ENCODE measurements around the gene ADGRL3. TPM values are rescaled to one million over a fixed set of nuclear protein-coding genes. Genes with fewer than 3 reads are reported as not detected.

The ADGRL3 gene
- polyA plus RNA-seq, 1 experiment = 0.01 TPM

DNA sequence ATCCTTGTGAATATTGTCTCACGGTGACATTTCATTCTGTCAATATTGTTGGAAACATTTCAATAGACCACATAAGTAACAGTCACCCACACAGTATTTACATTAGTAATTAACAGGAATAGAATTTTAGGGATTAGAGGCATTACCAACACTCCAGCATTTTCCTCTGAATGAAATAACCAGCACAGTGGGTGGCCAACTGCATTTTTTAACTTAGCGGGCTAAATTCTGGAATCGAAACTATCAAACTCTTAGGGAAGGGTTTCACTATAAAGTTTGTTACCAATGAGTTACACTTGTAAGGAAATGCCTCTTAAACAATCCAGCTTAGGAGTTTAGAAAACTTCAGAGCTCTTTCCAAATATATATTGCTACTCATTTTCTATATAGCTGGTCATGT is 403.0 kb downstream of the ADGRL3 start:
- Histone ChIP-seq H3K27me3 (ENCODE audit: control insufficient read depth, insufficient read depth, low read length) (no peaks in the 10 kb centered on the region), H3K36me3 (ENCODE audit: control insufficient read depth, insufficient read depth, low read length) (no peaks in the 10 kb centered on the region), H3K4me3 (ENCODE audit: low read depth, low read length) (no peak overlapping the region)
- no peak for DNase-seq (ENCODE audit: low read depth)
- ChIA-PET POLR2A (no interaction called here), CTCF (no interaction called here)
- TF ChIP-seq, protein P1, sequence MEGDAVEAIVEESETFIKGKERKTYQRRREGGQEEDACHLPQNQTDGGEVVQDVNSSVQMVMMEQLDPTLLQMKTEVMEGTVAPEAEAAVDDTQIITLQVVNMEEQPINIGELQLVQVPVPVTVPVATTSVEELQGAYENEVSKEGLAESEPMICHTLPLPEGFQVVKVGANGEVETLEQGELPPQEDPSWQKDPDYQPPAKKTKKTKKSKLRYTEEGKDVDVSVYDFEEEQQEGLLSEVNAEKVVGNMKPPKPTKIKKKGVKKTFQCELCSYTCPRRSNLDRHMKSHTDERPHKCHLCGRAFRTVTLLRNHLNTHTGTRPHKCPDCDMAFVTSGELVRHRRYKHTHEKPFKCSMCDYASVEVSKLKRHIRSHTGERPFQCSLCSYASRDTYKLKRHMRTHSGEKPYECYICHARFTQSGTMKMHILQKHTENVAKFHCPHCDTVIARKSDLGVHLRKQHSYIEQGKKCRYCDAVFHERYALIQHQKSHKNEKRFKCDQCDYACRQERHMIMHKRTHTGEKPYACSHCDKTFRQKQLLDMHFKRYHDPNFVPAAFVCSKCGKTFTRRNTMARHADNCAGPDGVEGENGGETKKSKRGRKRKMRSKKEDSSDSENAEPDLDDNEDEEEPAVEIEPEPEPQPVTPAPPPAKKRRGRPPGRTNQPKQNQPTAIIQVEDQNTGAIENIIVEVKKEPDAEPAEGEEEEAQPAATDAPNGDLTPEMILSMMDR (IDR thresholded peaks at IDR 0.05; ENCODE audit: insufficient read depth, low read depth, low read length) = no peak

DNA sequence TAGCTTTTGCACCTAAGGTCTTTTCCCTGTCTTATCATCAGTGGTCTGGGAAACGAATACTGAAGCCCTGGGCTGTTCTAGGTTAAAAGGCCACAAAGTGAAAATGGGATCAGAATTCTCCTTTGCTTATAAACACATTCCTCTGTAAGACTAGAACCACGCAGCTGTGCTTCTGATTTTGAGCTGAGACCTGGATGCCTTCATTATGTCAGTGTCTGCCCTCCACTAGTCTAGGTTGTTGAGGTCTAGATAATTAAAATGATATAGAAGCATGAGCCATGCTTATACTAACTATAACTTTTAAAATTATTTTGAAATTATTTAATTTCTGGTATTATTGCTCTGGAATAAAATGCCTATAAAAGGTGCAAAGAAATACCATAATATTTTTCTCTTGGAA is 403.9 kb downstream of the ADGRL3 start:
- no peak for DNase-seq (ENCODE audit: low read depth)
- TF ChIP-seq, protein P1 (IDR thresholded peaks at IDR 0.05; ENCODE audit: insufficient read depth, low read depth, low read length) = no peak
- Histone ChIP-seq H3K36me3 (ENCODE audit: control insufficient read depth, insufficient read depth, low read length) (no peaks in the 10 kb centered on the region), H3K4me3 (ENCODE audit: low read depth, low read length) (no peak overlapping the region), H3K27me3 (ENCODE audit: control insufficient read depth, insufficient read depth, low read length) (no peaks in the 10 kb centered on the region)
- ChIA-PET CTCF (no interaction called here), POLR2A (no interaction called here)

DNA sequence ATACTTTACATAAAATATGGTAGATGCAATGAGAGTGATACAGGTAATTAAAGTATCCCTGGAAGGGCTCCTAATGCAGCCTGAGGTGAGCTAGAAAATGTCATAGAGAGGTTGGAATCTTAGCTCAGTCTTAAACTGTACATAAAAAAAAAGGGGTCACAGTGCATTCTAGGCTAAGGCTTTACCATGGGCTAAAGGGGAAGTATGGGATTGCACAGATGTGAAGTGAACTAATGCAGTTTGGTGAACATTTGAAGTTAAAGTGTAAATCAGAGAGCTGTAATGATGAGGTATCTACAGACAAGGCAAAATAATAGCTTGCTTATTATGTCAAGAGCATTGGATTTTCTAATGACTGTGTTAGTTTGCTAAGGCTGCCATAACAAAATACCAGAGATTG is 405.9 kb downstream of the ADGRL3 start:
- CTCF ChIA-PET = no interaction called here
- no peaks in the 10 kb centered on the region for H3K27me3 ChIP-seq (ENCODE audit: control insufficient read depth, insufficient read depth, low read length)
- DNase-seq (ENCODE audit: low read depth) = no peak
- TF ChIP-seq, protein P1 (IDR thresholded peaks at IDR 0.05; ENCODE audit: insufficient read depth, low read depth, low read length) = no peak
- H3K4me3 ChIP-seq (ENCODE audit: low read depth, low read length) = no peak overlapping the region
- no peaks in the 10 kb centered on the region for H3K36me3 ChIP-seq (ENCODE audit: control insufficient read depth, insufficient read depth, low read length)
- POLR2A ChIA-PET = no interaction called here

DNA sequence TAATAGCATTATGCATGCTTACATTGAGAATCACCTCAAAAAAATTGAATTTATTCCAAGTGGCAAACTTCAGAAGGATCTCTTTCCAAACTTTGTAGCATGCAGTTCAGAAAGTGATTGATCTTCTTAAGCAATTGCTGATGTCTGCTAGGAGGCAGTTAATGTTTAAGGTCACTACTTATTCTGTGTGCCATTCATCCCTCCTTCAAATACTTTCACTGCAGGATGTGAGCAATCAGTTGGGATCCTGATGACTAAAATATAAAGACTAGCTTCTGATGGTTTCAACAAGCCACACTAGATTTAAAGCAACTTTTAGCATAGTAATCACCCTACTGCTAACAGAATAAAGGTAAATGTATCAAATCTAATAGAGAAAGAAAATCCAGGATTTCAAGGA is 414.1 kb downstream of the ADGRL3 start:
- H3K4me3 ChIP-seq (ENCODE audit: low read depth, low read length) = no peak overlapping the region
- H3K27me3 ChIP-seq (ENCODE audit: control insufficient read depth, insufficient read depth, low read length) = no peaks in the 10 kb centered on the region
- DNase-seq (ENCODE audit: low read depth) = no peak
- CTCF ChIA-PET = no interaction called here
- no peaks in the 10 kb centered on the region for H3K36me3 ChIP-seq (ENCODE audit: control insufficient read depth, insufficient read depth, low read length)
- TF ChIP-seq, protein P1 (IDR thresholded peaks at IDR 0.05; ENCODE audit: insufficient read depth, low read depth, low read length) = no peak
- POLR2A ChIA-PET = no interaction called here

DNA sequence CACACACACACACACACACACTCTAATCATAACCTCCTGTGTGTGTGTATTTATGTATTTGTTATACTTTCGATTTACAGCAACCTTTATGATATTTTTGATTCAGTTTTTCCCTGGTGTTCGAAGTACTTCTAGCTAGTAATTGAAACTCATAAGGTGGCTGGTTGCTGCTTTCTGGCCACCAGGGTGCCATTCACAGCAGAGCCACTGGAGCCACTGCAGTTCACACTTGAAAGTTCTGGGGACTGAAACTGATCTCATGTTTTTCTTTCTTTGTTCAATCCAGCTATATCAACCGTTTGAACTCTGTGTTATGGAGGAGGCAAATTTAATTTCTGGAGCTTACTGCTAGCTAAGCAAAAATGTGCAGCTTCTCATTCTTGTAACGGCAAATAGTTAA is 419.4 kb downstream of the ADGRL3 start:
- no peak for DNase-seq (ENCODE audit: low read depth)
- TF ChIP-seq, protein P1 (IDR thresholded peaks at IDR 0.05; ENCODE audit: insufficient read depth, low read depth, low read length) = no peak
- POLR2A ChIA-PET = no interaction called here
- Histone ChIP-seq H3K27me3 (ENCODE audit: control insufficient read depth, insufficient read depth, low read length) (no peaks in the 10 kb centered on the region), H3K36me3 (ENCODE audit: control insufficient read depth, insufficient read depth, low read length) (no peaks in the 10 kb centered on the region), H3K4me3 (ENCODE audit: low read depth, low read length) (no peak overlapping the region)
- CTCF ChIA-PET = no interaction called here
